HG03460 (cell line): ENCODE results near the gene KRT83.
A peak's percentile ranks its signal among the peaks of the same experiment; 100 is the strongest.
"Not testable (repeated sequence)": the region's sequence is repeated elsewhere in the genome, so short reads cannot be mapped to it uniquely, and the experiment has no call there.

Experiments
- ATAC-seq: cut with Tn5 transposase; IDR thresholded peaks from one replicate; pipeline ENCODE4 v1.9.1; 2021; ENCODE audit not compliant: unreplicated experiment

Gene KRT83

GRCh38 chr12:52287816-52288805 lies 33.1 kb downstream of the KRT83 start:
- ATAC-seq: peak; percentile 88

GRCh38 chr12:52286857-52287785 lies 34.1 kb downstream of the KRT83 start:
- ATAC-seq: not testable (repeated sequence)

- no peak for ATAC-seq
Observed at GRCh38 chr12:52285851-52286530, 35.2 kb downstream of the KRT83 start.

GRCh38 chr12:52285172-52285745 lies 35.9 kb downstream of the KRT83 start:
- no peak for ATAC-seq

- no peak for ATAC-seq
Observed at GRCh38 chr12:52284562-52285171, 36.5 kb downstream of the KRT83 start.

GRCh38 chr12:52280796-52281560 lies 40.2 kb downstream of the KRT83 start:
- no peak for ATAC-seq

GRCh38 chr12:52280319-52280795 lies 40.8 kb downstream of the KRT83 start:
- ATAC-seq: no peak

- ATAC-seq: no peak
Observed at GRCh38 chr12:52279422-52280318, 41.5 kb downstream of the KRT83 start.

GRCh38 chr12:52278575-52279421 lies 42.4 kb downstream of the KRT83 start:
- peak; percentile 73 for ATAC-seq

GRCh38 chr12:52277486-52278245 lies 43.5 kb downstream of the KRT83 start:
- no peak for ATAC-seq

- no peak for ATAC-seq
Observed at GRCh38 chr12:52275686-52276085, 45.5 kb downstream of the KRT83 start.

- ATAC-seq: no peak
Observed at GRCh38 chr12:52274521-52275120, 46.6 kb downstream of the KRT83 start, which contains the start of gene KRT86. KRT86 (plus strand) TSS chr12:52274645; CDS start chr12:52301917, 27,272 bp downstream.

GRCh38 chr12:52271158-52271557 lies 50.0 kb downstream of the KRT83 start:
- ATAC-seq: no peak

GRCh38 chr12:52270541-52271070 lies 50.6 kb downstream of the KRT83 start:
- ATAC-seq: no peak

- no peak for ATAC-seq
Observed at GRCh38 chr12:52268212-52268611, 53.0 kb downstream of the KRT83 start.

GRCh38 chr12:52267699-52268098 lies 53.5 kb downstream of the KRT83 start:
- ATAC-seq: no peak
